ENCODE results near the gene HSPB7.

DNA sequence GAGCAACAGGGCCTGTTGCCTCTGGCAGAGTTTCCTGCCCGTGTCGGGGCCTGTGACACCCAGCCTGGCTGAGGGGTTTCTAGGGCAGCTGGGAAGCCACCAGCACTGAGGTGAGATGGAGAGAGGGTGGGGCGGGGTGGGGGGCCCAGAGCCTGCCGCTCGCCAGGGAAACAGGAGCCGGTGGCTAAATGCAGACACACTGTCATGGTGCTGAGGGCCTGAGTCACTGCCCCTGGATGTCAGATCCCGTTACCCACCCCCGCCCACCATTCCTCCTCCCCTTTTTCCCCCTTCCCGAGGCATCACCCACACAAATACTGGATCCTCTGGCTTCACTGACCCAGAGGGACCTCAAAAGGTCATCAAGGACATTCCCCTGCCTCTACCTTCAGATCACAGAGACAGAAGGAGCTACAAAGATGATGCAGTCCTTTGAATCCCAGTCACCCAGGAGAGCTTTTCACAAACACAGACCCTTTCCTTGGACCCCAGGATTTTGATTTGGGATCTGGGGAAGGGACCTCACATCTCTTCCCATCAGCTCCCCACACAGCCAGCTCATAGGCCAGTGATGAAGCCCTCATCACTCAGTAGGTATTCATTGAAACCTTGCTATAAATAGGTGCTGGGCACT is 1.9 kb upstream of the HSPB7 start:
- TF ChIP-seq EZH2 (IDR thresholded peaks at IDR 0.05): no peak
- TF ChIP-seq, protein P1, sequence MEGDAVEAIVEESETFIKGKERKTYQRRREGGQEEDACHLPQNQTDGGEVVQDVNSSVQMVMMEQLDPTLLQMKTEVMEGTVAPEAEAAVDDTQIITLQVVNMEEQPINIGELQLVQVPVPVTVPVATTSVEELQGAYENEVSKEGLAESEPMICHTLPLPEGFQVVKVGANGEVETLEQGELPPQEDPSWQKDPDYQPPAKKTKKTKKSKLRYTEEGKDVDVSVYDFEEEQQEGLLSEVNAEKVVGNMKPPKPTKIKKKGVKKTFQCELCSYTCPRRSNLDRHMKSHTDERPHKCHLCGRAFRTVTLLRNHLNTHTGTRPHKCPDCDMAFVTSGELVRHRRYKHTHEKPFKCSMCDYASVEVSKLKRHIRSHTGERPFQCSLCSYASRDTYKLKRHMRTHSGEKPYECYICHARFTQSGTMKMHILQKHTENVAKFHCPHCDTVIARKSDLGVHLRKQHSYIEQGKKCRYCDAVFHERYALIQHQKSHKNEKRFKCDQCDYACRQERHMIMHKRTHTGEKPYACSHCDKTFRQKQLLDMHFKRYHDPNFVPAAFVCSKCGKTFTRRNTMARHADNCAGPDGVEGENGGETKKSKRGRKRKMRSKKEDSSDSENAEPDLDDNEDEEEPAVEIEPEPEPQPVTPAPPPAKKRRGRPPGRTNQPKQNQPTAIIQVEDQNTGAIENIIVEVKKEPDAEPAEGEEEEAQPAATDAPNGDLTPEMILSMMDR (IDR thresholded peaks at IDR 0.05): no peak
